Measurements from ENCODE around the gene DUSP7. TPM values are rescaled to one million over a fixed set of nuclear protein-coding genes. Genes with fewer than 3 reads are reported as not detected.

Gene DUSP7
- polyA plus RNA-seq, 1 experiment, result 17.8 TPM

DNA sequence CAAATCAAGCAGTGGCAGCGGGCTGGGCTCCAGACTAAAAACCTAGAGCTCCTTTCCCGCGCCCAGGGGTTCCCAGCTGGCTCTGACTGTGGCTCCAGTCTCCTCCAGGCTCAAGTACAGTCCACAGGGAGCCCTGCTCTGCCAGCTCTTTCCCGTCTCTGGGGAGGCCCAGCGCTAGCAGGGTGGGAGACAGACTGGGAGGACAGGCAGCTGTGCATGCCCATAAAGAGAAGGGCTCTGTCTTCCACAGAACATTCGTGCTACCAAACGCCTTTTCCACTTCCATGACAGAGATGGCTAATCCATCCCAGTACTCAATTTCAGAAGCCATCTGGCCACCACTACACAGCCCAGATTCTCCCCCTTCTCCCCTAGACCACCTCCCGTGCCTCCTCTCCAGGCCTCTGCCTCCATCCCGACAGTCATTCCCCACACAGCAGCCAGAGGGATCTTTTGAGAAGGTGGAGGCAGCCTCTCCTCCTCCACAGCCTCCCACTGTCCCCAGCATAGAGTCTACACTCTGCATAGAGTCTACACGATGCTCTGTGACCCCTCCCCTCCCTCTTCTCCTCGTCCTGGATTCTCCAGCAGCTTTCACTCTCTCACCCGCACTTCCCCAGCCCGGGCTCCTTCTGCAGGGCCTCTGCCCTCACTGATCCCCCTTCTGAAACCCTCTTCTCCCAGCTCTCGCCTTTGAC lies 6.8 kb upstream of the DUSP7 start:
- Histone ChIP-seq H3K27ac (ENCODE audit: low read depth, low read length) (peak overlapping the region; percentile 39), H3K27me3 (ENCODE audit: control insufficient read depth, insufficient read depth, low read length) (no peaks in the 10 kb centered on the region), H3K4me3 (ENCODE audit: low read depth, low read length) (no peak overlapping the region), H3K9me3 (ENCODE audit: control insufficient read depth, insufficient read depth, low read length) (0 out of 2 replicates have a peak, but pooled peaks cover 3% of the 10 kb centered on the region)
- ChIA-PET POLR2A (no interaction called here), CTCF (interaction anchor here (1.4 kb wide), 1 partner anchor 91 kb away, joined by 3 read pairs; the partner anchor contains the start of gene POC1A)
- no peak for TF ChIP-seq CTCF (IDR thresholded peaks at IDR 0.05; ENCODE audit: low read depth, low read length)
- no peak for DNase-seq (ENCODE audit: low read depth, low spot score)

DNA sequence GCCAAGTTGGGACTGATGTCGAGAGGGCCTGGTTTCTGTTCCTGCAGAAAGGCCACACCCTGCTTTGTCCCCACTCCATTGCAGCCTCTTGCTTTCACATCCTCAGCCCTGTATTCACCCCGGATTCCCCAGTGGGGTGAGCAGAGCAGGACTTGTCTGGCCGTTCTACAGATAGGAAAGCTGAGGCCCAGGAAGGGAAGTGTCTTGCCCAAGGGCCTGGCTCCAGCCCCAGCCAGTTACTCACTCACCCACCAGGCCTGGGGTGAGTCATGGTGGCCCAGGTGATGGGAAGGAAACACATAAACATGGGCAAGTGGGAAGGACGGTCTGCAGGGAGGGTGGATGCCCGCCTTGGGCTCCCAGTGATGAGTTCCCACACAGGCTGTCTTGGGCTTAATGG lies 6.1 kb upstream of the DUSP7 start:
- Histone ChIP-seq H3K27me3 (ENCODE audit: control insufficient read depth, insufficient read depth, low read length) (no peaks in the 10 kb centered on the region), H3K27ac (ENCODE audit: low read depth, low read length) (peak overlapping the region; percentile 39), H3K9me3 (ENCODE audit: control insufficient read depth, insufficient read depth, low read length) (0 out of 2 replicates have a peak, but pooled peaks cover 3% of the 10 kb centered on the region), H3K4me3 (ENCODE audit: low read depth, low read length) (no peak overlapping the region)
- TF ChIP-seq CTCF (IDR thresholded peaks at IDR 0.05; ENCODE audit: low read depth, low read length), result no peak
- peak; percentile 58 for DNase-seq (ENCODE audit: low read depth, low spot score)
- ChIA-PET CTCF (interaction anchor here (1.4 kb wide), 1 partner anchor 92 kb away, joined by 3 read pairs; the partner anchor contains the start of gene POC1A), POLR2A (no interaction called here)

GRCh38 chr3:52061121-52061910 lies 4.9 kb upstream of the DUSP7 start:
- H3K4me3 ChIP-seq (ENCODE audit: low read depth, low read length), result no peak overlapping the region
- DNase-seq (ENCODE audit: low read depth, low spot score), result no peak
- ChIA-PET POLR2A (no interaction called here), CTCF (interaction anchor here (1.6 kb wide), 1 partner anchor 9 kb away, joined by 3 read pairs; no protein-coding TSS in a partner anchor)
- no peaks in the 10 kb centered on the region for H3K27me3 ChIP-seq (ENCODE audit: control insufficient read depth, insufficient read depth, low read length)
- TF ChIP-seq CTCF (IDR thresholded peaks at IDR 0.05; ENCODE audit: low read depth, low read length), result no peak
- H3K9me3 ChIP-seq (ENCODE audit: control insufficient read depth, insufficient read depth, low read length), result 0 out of 2 replicates have a peak, but pooled peaks cover 3% of the 10 kb centered on the region
- H3K27ac ChIP-seq (ENCODE audit: low read depth, low read length), result no peak overlapping the region

- peaks cover 3% of the 10 kb centered on the region; the same call in 1 of the 2 replicates for H3K9me3 ChIP-seq (ENCODE audit: control insufficient read depth, insufficient read depth, low read length)
- no peaks in the 10 kb centered on the region for H3K27me3 ChIP-seq (ENCODE audit: control insufficient read depth, insufficient read depth, low read length)
- DNase-seq (ENCODE audit: low read depth, low spot score), result no peak
- POLR2A ChIA-PET, result interaction anchor here (0.7 kb wide), 1 partner anchor 67 kb away, joined by 4 read pairs; no protein-coding TSS in a partner anchor
- no peak overlapping the region for H3K4me3 ChIP-seq (ENCODE audit: low read depth, low read length)
- CTCF ChIA-PET, result interaction anchor here (1.0 to 1.9 kb wide), 2 partner anchors 59 to 64 kb away, joined by 3 to 7 read pairs; no protein-coding TSS in a partner anchor
- H3K27ac ChIP-seq (ENCODE audit: low read depth, low read length), result no peak overlapping the region
- no peak for TF ChIP-seq CTCF (IDR thresholded peaks at IDR 0.05; ENCODE audit: low read depth, low read length)
These were observed 3.4 kb upstream of the DUSP7 start for GRCh38 chr3:52059781-52060180.

Measured in AG04450 (cell line).